Neural progenitor cell (in vitro differentiated cells): ENCODE data around the gene BACH1.

Experiments used
- CTCF ChIP-seq: fragments of 200-600 bp; sonication (generic); IDR thresholded peaks from 2 replicates; pipeline ENCODE4 v1.5.1; 2017; ENCODE audit warnings: antibody characterized with exemption, mild to moderate bottlenecking
- EZH2 ChIP-seq: fragments of 200-600 bp; sonication (generic); IDR thresholded peaks from 2 replicates; pipeline ENCODE4 v1.6.1; 2017; ENCODE audit warnings: antibody characterized with exemption, mild to moderate bottlenecking, moderate library complexity

GRCh38 chr21:29257701-29258100, 41.0 kb upstream of the BACH1 start:
- TF ChIP-seq CTCF (no peak), EZH2 (no peak)
